ENCODE data around the gene METTL22. TPM values are rescaled to one million over a fixed set of nuclear protein-coding genes. Genes with fewer than 3 reads are reported as not detected.

Gene METTL22
- total and polyA plus RNA-seq, 2 experiments from 2014 or later: 46.0 to 63.5 TPM

- Histone ChIP-seq H3K9me3 (ENCODE audit: low read depth) (no peaks in the 10 kb centered on the region), H3K27me3 (no peaks in the 10 kb centered on the region), H3K4me3 (no peak overlapping the region), H3K27ac (no peak overlapping the region), H3K36me3 (peaks cover 46% of the 10 kb centered on the region), H3K4me1 (ENCODE audit: low read depth) (no peaks in the 10 kb centered on the region)
- no peak for TF ChIP-seq CTCF (IDR thresholded peaks at IDR 0.05; ENCODE audit: low read depth, low read length)
- no peak for DNase-seq (ENCODE audit: low read depth in 1 of 2, low spot score in 1 of 2)
These were observed 23.0 kb downstream of the METTL22 start for GRCh38 chr16:8644211-8645140.

GRCh38 chr16:8645141-8645521, 23.6 kb downstream of the METTL22 start:
- TF ChIP-seq CTCF (IDR thresholded peaks at IDR 0.05; ENCODE audit: low read depth, low read length): no peak
- no peaks in the 10 kb centered on the region for H3K4me1 ChIP-seq (ENCODE audit: low read depth)
- H3K4me3 ChIP-seq: no peak overlapping the region
- H3K27ac ChIP-seq: no peak overlapping the region
- no peaks in the 10 kb centered on the region for H3K9me3 ChIP-seq (ENCODE audit: low read depth)
- DNase-seq (ENCODE audit: low read depth in 1 of 2, low spot score in 1 of 2): no peak
- no peaks in the 10 kb centered on the region for H3K27me3 ChIP-seq
- H3K36me3 ChIP-seq: peaks cover 43% of the 10 kb centered on the region

- Histone ChIP-seq H3K4me1 (ENCODE audit: low read depth) (no peaks in the 10 kb centered on the region), H3K27ac (no peak overlapping the region), H3K27me3 (no peaks in the 10 kb centered on the region), H3K9me3 (ENCODE audit: low read depth) (no peaks in the 10 kb centered on the region), H3K4me3 (no peak overlapping the region), H3K36me3 (peaks cover 42% of the 10 kb centered on the region)
- TF ChIP-seq CTCF (IDR thresholded peaks at IDR 0.05; ENCODE audit: low read depth, low read length): no peak
- DNase-seq (ENCODE audit: low read depth in 1 of 2, low spot score in 1 of 2): no peak
These were observed 24.3 kb downstream of the METTL22 start for GRCh38 chr16:8645831-8646230.

DNA sequence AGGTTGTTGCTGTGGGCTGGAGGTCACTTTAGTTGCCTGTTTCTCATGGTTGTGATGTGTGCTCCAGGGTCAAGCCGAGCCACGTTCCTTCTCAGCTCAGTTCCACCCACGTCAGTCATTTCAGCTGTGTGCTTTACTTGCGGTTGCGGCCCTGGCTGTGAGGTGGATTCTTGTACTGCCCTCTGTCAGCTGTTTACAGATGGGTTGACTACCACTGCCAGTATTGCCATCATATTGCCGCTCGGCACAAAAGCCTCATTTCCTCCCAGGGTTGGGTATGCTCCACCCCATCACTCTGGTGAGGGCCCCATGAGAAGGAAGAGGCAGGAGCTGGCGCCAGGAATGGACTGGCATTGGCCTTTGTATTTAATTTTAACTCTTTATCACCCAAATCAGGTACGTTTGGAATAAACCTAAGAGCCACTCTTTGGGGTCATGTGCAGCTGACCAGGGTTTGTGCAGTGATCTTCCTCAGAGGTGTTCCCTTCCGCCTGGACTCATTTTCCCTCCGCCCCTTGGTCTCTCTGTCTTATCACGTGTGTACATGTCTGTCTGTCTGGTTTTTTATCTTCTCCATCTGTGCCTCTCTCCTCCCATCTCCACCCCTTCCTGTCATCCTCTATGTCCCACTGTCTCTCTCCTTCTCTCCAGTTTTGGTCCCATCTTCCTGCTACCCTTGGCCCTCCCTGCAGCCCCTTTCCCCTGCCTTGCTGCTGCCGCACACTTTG, 25.0 kb downstream of the METTL22 start:
- Histone ChIP-seq H3K4me3 (no peak overlapping the region), H3K27ac (no peak overlapping the region), H3K27me3 (no peaks in the 10 kb centered on the region), H3K36me3 (peaks cover 37% of the 10 kb centered on the region), H3K4me1 (ENCODE audit: low read depth) (no peaks in the 10 kb centered on the region), H3K9me3 (ENCODE audit: low read depth) (no peaks in the 10 kb centered on the region)
- TF ChIP-seq CTCF (IDR thresholded peaks at IDR 0.05; ENCODE audit: low read depth, low read length): no peak
- no peak for DNase-seq (ENCODE audit: low read depth in 1 of 2, low spot score in 1 of 2)

DNA sequence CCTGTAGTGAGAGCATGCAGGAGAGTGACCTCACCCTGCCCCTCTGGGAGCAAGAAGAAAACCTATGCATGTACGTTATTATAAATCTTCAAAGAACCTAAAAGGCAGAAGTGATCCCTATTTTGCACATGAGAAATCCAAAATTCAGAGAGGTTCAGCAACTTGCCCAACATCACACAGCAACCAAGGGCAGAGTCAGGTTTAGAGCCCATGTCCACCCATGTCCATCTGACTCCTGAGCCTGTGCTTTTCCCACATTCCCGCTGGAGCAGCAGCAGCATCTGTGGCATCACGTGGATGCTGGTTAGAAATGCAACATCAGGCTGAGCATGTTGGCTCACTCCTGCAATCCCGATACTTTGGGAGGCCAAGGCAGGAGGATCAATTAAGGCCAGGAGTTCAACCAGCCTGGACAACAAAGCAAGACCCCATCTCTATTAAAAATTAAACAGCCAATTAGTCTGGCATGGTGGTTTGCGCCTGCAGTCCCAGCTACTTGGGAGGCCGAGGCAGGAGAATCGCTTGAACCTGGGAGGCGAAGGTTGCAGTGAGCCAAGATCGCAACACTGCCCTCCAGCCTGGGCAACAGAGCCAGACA, 26.3 kb downstream of the METTL22 start:
- H3K36me3 ChIP-seq: peaks cover 24% of the 10 kb centered on the region
- no peaks in the 10 kb centered on the region for H3K27me3 ChIP-seq
- H3K27ac ChIP-seq: no peak overlapping the region
- DNase-seq (ENCODE audit: low read depth in 1 of 2, low spot score in 1 of 2): no peak
- TF ChIP-seq CTCF (IDR thresholded peaks at IDR 0.05; ENCODE audit: low read depth, low read length): no peak
- no peak overlapping the region for H3K4me3 ChIP-seq
- H3K9me3 ChIP-seq (ENCODE audit: low read depth): no peaks in the 10 kb centered on the region
- no peaks in the 10 kb centered on the region for H3K4me1 ChIP-seq (ENCODE audit: low read depth)

Measured in cardiac muscle cell (in vitro differentiated cells and primary cell).